ENCODE measurements around the gene CXCR6. TPM values are rescaled to one million over a fixed set of nuclear protein-coding genes. Genes with fewer than 3 reads are reported as not detected.

The CXCR6 gene
- total and polyA plus RNA-seq, 2 experiments from 2014 or later = 0.10 TPM; not detected in 1

- no peak overlapping the region for H3K4me3 Mint-ChIP-seq
Measured at GRCh38 chr3:45927881-45928280, 15.4 kb upstream of the CXCR6 start.

More at GRCh38 chr3:45927881-45928280, 15.4 kb upstream of the CXCR6 start:
- Mint-ChIP-seq H3K36me3 (ENCODE audit: low read depth) (peaks cover 60% of the 10 kb centered on the region), H3K9me3 (no peaks in the 10 kb centered on the region), H3K27me3 (ENCODE audit: insufficient read depth, low read depth, poor library complexity) (peaks cover 2% of the 10 kb centered on the region), H3K27ac (no peak overlapping the region), H3K4me1 (no peaks in the 10 kb centered on the region)
- H3K4me3 ChIP-seq = no peak overlapping the region
- H3K4me2 ChIP-seq = no peak overlapping the region
- H2AFZ ChIP-seq = no peak overlapping the region
- no peaks in the 10 kb centered on the region for H3K27me3 ChIP-seq (ENCODE audit: insufficient read depth)
- no peak for TF ChIP-seq JUNB (IDR thresholded peaks at IDR 0.05; ENCODE audit: unreplicated experiment)
- TF ChIP-seq CTCF (conservative IDR thresholded peaks at IDR 0.05; ENCODE audit: low read depth in 2 of 2) = no peak
- no peak for TF ChIP-seq ETS1 (IDR thresholded peaks at IDR 0.05)
- no peak for TF ChIP-seq REST (IDR thresholded peaks at IDR 0.05; ENCODE audit: unreplicated experiment)
- no peak for TF ChIP-seq ZNF331 (CRISPR knock-in tag; IDR thresholded peaks at IDR 0.05; ENCODE audit: low read depth)
- no peak for TF ChIP-seq CREB1 (CRISPR knock-in tag; IDR thresholded peaks at IDR 0.05; ENCODE audit: low read depth)
- no peak for TF ChIP-seq NANOG (IDR thresholded peaks at IDR 0.05; ENCODE audit: borderline replicate concordance)
- no peak for TF ChIP-seq POLR2AphosphoS5 (IDR thresholded peaks at IDR 0.05; ENCODE audit: low read depth)
- no peak for TF ChIP-seq EZH2phosphoT487 (IDR thresholded peaks at IDR 0.05; ENCODE audit: unreplicated experiment)
- no peak for TF ChIP-seq ZNF114 (CRISPR knock-in tag; IDR thresholded peaks at IDR 0.05)
- TF ChIP-seq EZH2 (IDR thresholded peaks at IDR 0.05; ENCODE audit: low read depth, unreplicated experiment) = no peak
- no peak for TF ChIP-seq ZNF462 (CRISPR knock-in tag; IDR thresholded peaks at IDR 0.05)
- TF ChIP-seq STAT1 (IDR thresholded peaks at IDR 0.05; ENCODE audit: unreplicated experiment) = no peak
- H3K36me3 ChIP-seq (ENCODE audit: insufficient read depth) = peaks cover 18% of the 10 kb centered on the region; the same call in 1 of the 2 replicates
- H3K9me2 ChIP-seq (ENCODE audit: insufficient read depth) = no peaks in the 10 kb centered on the region
- ATAC-seq (no peak), DNase-seq (ENCODE audit: low spot score) (no peak)
- H3F3A ChIP-seq (replicated peaks; ENCODE audit: low read depth) = no peaks in the 10 kb centered on the region
- no peaks in the 10 kb centered on the region for H3K4me1 ChIP-seq (ENCODE audit: insufficient read depth)
- H4K20me1 ChIP-seq (replicated peaks; ENCODE audit: insufficient read depth) = no peaks in the 10 kb centered on the region; the same call in 1 of the 2 replicates
- no peak overlapping the region for H3K27ac ChIP-seq (ENCODE audit: low read depth)
- no peaks in the 10 kb centered on the region for H3K79me2 ChIP-seq (replicated peaks; ENCODE audit: insufficient read depth)

Data from GM23338 (cell line).